ENCODE measurements around the gene ST8SIA5.

DNA sequence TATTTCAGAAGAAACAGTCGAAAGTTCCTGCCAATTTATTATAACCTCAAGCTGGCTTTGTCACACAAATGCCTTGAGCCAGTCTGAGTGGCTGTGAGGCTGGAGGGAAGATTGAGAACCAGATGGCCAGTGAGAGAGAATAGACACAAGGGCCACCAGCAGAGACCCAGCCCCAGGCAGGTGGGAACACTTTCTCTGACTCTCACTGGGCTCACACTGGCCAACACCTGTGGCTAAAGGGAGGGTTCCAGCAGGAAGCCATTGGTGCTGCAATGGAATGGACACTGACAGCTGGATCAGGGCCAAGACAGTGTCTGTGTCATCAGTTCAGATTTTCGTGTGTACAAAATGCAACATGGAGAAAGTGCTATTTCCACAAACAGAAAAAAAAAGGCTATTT lies 129.7 kb downstream of the ST8SIA5 start:
- TF ChIP-seq POLR2AphosphoS5 (IDR thresholded peaks at IDR 0.05) (no peak), CTCF (IDR thresholded peaks at IDR 0.05; ENCODE audit: poor library complexity, severe bottlenecking) (no peak)

Data from neural cell (in vitro differentiated cells).